Islet of Langerhans (tissue), 1 donor: Measurements from ENCODE around the gene MVB12A.
A peak's percentile ranks its signal among the peaks of the same experiment; 100 is the strongest.

ENCODE experiments used
- FAIRE-seq: peaks from one replicate; lab custom pipeline; 2011; peaks lifted over from hg19 to GRCh38; lab: Jason Lieb, UNC

MVB12A gene

GRCh38 chr19:17419621-17420474 lies at the start of gene MVB12A:
Gene MVB12A, plus strand, starts transcription at chr19:17420047. Its CDS starts 89 bp downstream, at chr19:17420136.
- FAIRE-seq: peak; percentile 93

GRCh38 chr19:17376935-17377600 lies 42.8 kb upstream of the MVB12A start, which contains the start of gene PLVAP:
Gene PLVAP, minus strand, starts transcription at chr19:17377342. Its CDS starts 54 bp downstream, at chr19:17377288.
- FAIRE-seq: no peak

GRCh38 chr19:17378271-17378670 lies 41.6 kb upstream of the MVB12A start:
- FAIRE-seq: no peak

GRCh38 chr19:17379221-17379631 lies 40.6 kb upstream of the MVB12A start:
- no peak for FAIRE-seq

- no peak for FAIRE-seq
These were observed 39.3 kb upstream of the MVB12A start for GRCh38 chr19:17380426-17381138.

GRCh38 chr19:17385878-17386611 lies 33.8 kb upstream of the MVB12A start:
- FAIRE-seq: no peak

GRCh38 chr19:17389288-17389687 lies 30.6 kb upstream of the MVB12A start:
- FAIRE-seq: no peak

- no peak for FAIRE-seq
These were observed 29.7 kb upstream of the MVB12A start for GRCh38 chr19:17389957-17390664.

- FAIRE-seq: no peak
These were observed 29.0 kb upstream of the MVB12A start for GRCh38 chr19:17390665-17391370.

- no peak for FAIRE-seq
These were observed 28.3 kb upstream of the MVB12A start for GRCh38 chr19:17391371-17392151.

- no peak for FAIRE-seq
These were observed 26.8 kb upstream of the MVB12A start for GRCh38 chr19:17393002-17393401.

- no peak for FAIRE-seq
These were observed 25.9 kb upstream of the MVB12A start, which contains the start of gene CCDC194 for GRCh38 chr19:17393914-17394313. Gene CCDC194, minus strand, starts transcription at chr19:17394196. Its CDS starts 38 bp downstream, at chr19:17394158.

GRCh38 chr19:17394891-17395415 lies 24.9 kb upstream of the MVB12A start:
- FAIRE-seq: no peak

GRCh38 chr19:17398902-17399527 lies 20.8 kb upstream of the MVB12A start:
- FAIRE-seq: no peak

GRCh38 chr19:17401628-17402027 lies 18.2 kb upstream of the MVB12A start:
- FAIRE-seq: no peak

GRCh38 chr19:17402982-17403855 lies 16.6 kb upstream of the MVB12A start:
- no peak for FAIRE-seq

GRCh38 chr19:17404015-17404414 lies 15.8 kb upstream of the MVB12A start:
- no peak for FAIRE-seq

- no peak for FAIRE-seq
These were observed 15.1 kb upstream of the MVB12A start for GRCh38 chr19:17404621-17405249.
